Spleen (tissue), 7 donors: ENCODE results near the gene SPP1.

Experiments
- CTCF ChIP-seq, 11 experiments: fragments of 200-600 bp in 7 of 11; fragments of 450-650 bp in 4 of 11; sonication (generic) in 4 of 11; IDR thresholded peaks in 8 of 11; conservative IDR thresholded peaks in 3 of 11; 1 replicate in 7 of 11; 2 replicates in 4 of 11; pipeline versions ENCODE4 v1.4.0 to v1.8.0; 2016 to 2021; ENCODE audit warnings: antibody characterized with exemption in 11 of 11, inconsistent platforms in 4 of 11, mild to moderate bottlenecking in 1 of 11
- POLR2AphosphoS5 ChIP-seq, 3 donors: sonication (generic); formaldehyde crosslinking; IDR thresholded peaks; one replicate each; pipeline ENCODE4 v1.5.1; 2017; ENCODE audit warnings: antibody characterized with exemption in 3 of 3
- donor health status: DM: no; HTN: no; CAD: no; lungs with moderate emphysema.
- donor health status: DM: no; HTN: no; CAD: no.
- donor health status: DM: no; HTN: no; CAD: no.

GRCh38 chr4:87975466-87975865 lies at the start of gene SPP1:
- TF ChIP-seq CTCF (IDR thresholded peaks at IDR 0.05 in 8 of 11, conservative IDR thresholded peaks at IDR 0.05 in 3 of 11) (no peak), POLR2AphosphoS5 (IDR thresholded peaks at IDR 0.05) (no peak)
